HG03342 (cell line): ENCODE results near the gene ZNF426.
"Not testable (repeated sequence)": the region's sequence is repeated elsewhere in the genome, so short reads cannot be mapped to it uniquely, and the experiment has no call there.

ENCODE experiments used
- ATAC-seq: cut with Tn5 transposase; IDR thresholded peaks from one replicate; pipeline ENCODE4 v1.9.1; 2021; ENCODE audit warnings: mild to moderate bottlenecking, moderate library complexity; ENCODE audit not compliant: unreplicated experiment

The ZNF426 gene

GRCh38 chr19:9538183-9539058 lies at the start of gene ZNF426:
TSS of gene ZNF426 (minus strand) at chr19:9538645. CDS start at chr19:9536232, 2,413 bp downstream.
- no peak for ATAC-seq

GRCh38 chr19:9586764-9587163 lies 48.3 kb upstream of the ZNF426 start:
- ATAC-seq = no peak

GRCh38 chr19:9584073-9584833 lies 45.8 kb upstream of the ZNF426 start, which contains the start of gene ZNF121:
TSS of gene ZNF121 (minus strand) at chr19:9584504. CDS start at chr19:9568097, 16,407 bp downstream.
- ATAC-seq = peak; percentile 88

GRCh38 chr19:9582081-9582725 lies 43.8 kb upstream of the ZNF426 start:
- not testable (repeated sequence) for ATAC-seq

- ATAC-seq = no peak
Measured at GRCh38 chr19:9580728-9581127, 42.3 kb upstream of the ZNF426 start.

GRCh38 chr19:9570255-9570654 lies 31.8 kb upstream of the ZNF426 start:
- no peak for ATAC-seq

- ATAC-seq = no peak
Measured at GRCh38 chr19:9566729-9567128, 28.3 kb upstream of the ZNF426 start.

- no peak for ATAC-seq
Measured at GRCh38 chr19:9565900-9566705, 27.7 kb upstream of the ZNF426 start.

GRCh38 chr19:9552536-9553274 lies 14.3 kb upstream of the ZNF426 start:
- no peak for ATAC-seq

- ATAC-seq = no peak
Measured at GRCh38 chr19:9547870-9548269, 9.4 kb upstream of the ZNF426 start.

- ATAC-seq = not testable (repeated sequence)
Measured at GRCh38 chr19:9541281-9541680, 2.8 kb upstream of the ZNF426 start.

GRCh38 chr19:9539921-9540320 lies 1.5 kb upstream of the ZNF426 start:
- ATAC-seq = not testable (repeated sequence)

- ATAC-seq = not testable (repeated sequence)
Measured at GRCh38 chr19:9539201-9539600, 756 bp upstream of the ZNF426 start.

GRCh38 chr19:9535934-9536333 lies 2.5 kb downstream of the ZNF426 start:
- ATAC-seq = no peak

GRCh38 chr19:9531933-9532332 lies 6.5 kb downstream of the ZNF426 start:
- ATAC-seq = no peak

GRCh38 chr19:9528757-9529336 lies 9.6 kb downstream of the ZNF426 start:
- ATAC-seq = no peak

- ATAC-seq = no peak
Measured at GRCh38 chr19:9523885-9524474, 14.5 kb downstream of the ZNF426 start.

GRCh38 chr19:9507285-9507684 lies 31.2 kb downstream of the ZNF426 start:
- ATAC-seq = no peak

GRCh38 chr19:9500796-9501195 lies 37.6 kb downstream of the ZNF426 start:
- no peak for ATAC-seq
